A549 (cell line): ENCODE results near the gene BMS1. TPM values are rescaled to one million over a fixed set of nuclear protein-coding genes. Genes with fewer than 3 reads are reported as not detected.

Source experiments
- ATAC-seq, 2 experiments: fragments of 200-7000 bp in 1 of 2; fragments of >200 bp in 1 of 2; cut with Nextera tagmentation in 1 of 2; cut with Tn5 transposase in 1 of 2; 3 replicates each; pipeline versions ENCODE4 v1.8.0 to v1.9.1; 2018 to 2020; ENCODE audit warnings: mild to moderate bottlenecking in 1 of 2, moderate library complexity in 1 of 2
- CTCF ChIA-PET: fragments of 300-600 bp; sonication (Branson Sonifier 250); formaldehyde crosslinking; extraction: SDS; loops from one replicate; lab custom pipeline; 2021; ENCODE audit warnings: antibody characterized with exemption, inconsistent platforms; lab: Yijun Ruan, JAX
- POLR2A ChIA-PET: fragments of 350-600 bp; formaldehyde crosslinking; extraction: SDS; loops from one replicate; lab custom pipeline; 2021; ENCODE audit warnings: antibody characterized with exemption, inconsistent platforms; lab: Yijun Ruan, JAX
- DNase-seq, 2 experiments: peaks; one replicate each; pipeline versions ENCODE4 v3.0.0 to v3.0.0-alpha.2; 2011 to 2016; ENCODE audit warnings: low read depth in 1 of 2, low spot score in 1 of 2
- FAIRE-seq: peaks from 2 replicates; lab custom pipeline; 2011; peaks lifted over from hg19 to GRCh38; lab: Jason Lieb, UNC
- H3K27ac ChIP-seq, 2 experiments: fragments of >200 bp; sonication (Bioruptor Twin); formaldehyde crosslinking; 3 replicates each; pipeline ENCODE4 v1.5.1; 2016 to 2017
- H3K4me1 ChIP-seq: fragments of >200 bp; sonication (Bioruptor Twin); formaldehyde crosslinking; 3 replicates; pipeline ENCODE4 v1.6.1; 2016
- H3K4me2 ChIP-seq: fragments of >200 bp; sonication (Bioruptor Twin); formaldehyde crosslinking; 3 replicates; pipeline ENCODE4 v1.6.1; 2016
- H3K4me3 ChIP-seq: fragments of >200 bp; sonication (Bioruptor Twin); formaldehyde crosslinking; 3 replicates; pipeline ENCODE4 v1.5.1; 2016
- H3K9me3 ChIP-seq: fragments of >200 bp; sonication (Bioruptor Twin); formaldehyde crosslinking; 3 replicates; pipeline ENCODE4 v1.6.1; 2016
- CBX8 ChIP-seq: fragments of 200-600 bp; sonication (generic); IDR thresholded peaks from 2 replicates; pipeline ENCODE4 v1.6.1; 2016
- E2F6 ChIP-seq: IDR thresholded peaks from 2 replicates; pipeline ENCODE4 v1.6.1; 2012; ENCODE audit warnings: low read depth, borderline replicate concordance
- EHF ChIP-seq: fragments of 250-450 bp; sonication (Bioruptor Pico); IDR thresholded peaks from 2 replicates; pipeline ENCODE4 v1.5.0; 2020; ENCODE audit warnings: mild to moderate bottlenecking
- EP300 ChIP-seq, 2 experiments: fragments of >200 bp; sonication (Bioruptor Twin); formaldehyde crosslinking; IDR thresholded peaks; 2 replicates in 1 of 2; 3 replicates in 1 of 2; pipeline ENCODE4 v1.6.1; 2016 to 2017
- HOXB5 ChIP-seq: fragments of 250-450 bp; sonication (Bioruptor Pico); IDR thresholded peaks from 2 replicates; pipeline ENCODE4 v1.5.0; 2020; ENCODE audit warnings: mild to moderate bottlenecking, moderate library complexity
- KDM5A ChIP-seq: fragments of 200-600 bp; sonication (generic); IDR thresholded peaks from 2 replicates; pipeline ENCODE4 v1.6.1; 2016; ENCODE audit warnings: antibody characterized with exemption, mild to moderate bottlenecking
- MAFK ChIP-seq: fragments of 450-650 bp; IDR thresholded peaks from 2 replicates; pipeline ENCODE4 v1.6.1; 2014; ENCODE audit not compliant: partially characterized antibody
- MAZ ChIP-seq: fragments of 150-350 bp; IDR thresholded peaks from 2 replicates; pipeline ENCODE4 v1.6.1; 2014; ENCODE audit warnings: antibody characterized with exemption, low read depth, low read length, borderline replicate concordance
- PHF8 ChIP-seq: fragments of 200-600 bp; sonication (generic); IDR thresholded peaks from 2 replicates; pipeline ENCODE4 v1.6.1; 2016; ENCODE audit warnings: low read depth, mild to moderate bottlenecking, antibody characterized with exemption, moderate library complexity, borderline replicate concordance
- POLR2A ChIP-seq: IDR thresholded peaks from 2 replicates; pipeline ENCODE4 v1.6.1; 2012; ENCODE audit warnings: mild to moderate bottlenecking, low read length
- RNF2 ChIP-seq: fragments of 200-600 bp; sonication (generic); IDR thresholded peaks from 2 replicates; pipeline ENCODE4 v1.6.1; 2016; ENCODE audit warnings: low read depth, mild to moderate bottlenecking, antibody characterized with exemption, moderate library complexity, borderline replicate concordance
- ZC3H11A ChIP-seq: fragments of 450-650 bp; IDR thresholded peaks from 2 replicates; pipeline ENCODE4 v1.6.1; 2014; ENCODE audit warnings: antibody characterized with exemption, mild to moderate bottlenecking
- ZFP36 ChIP-seq: fragments of 450-650 bp; IDR thresholded peaks from 2 replicates; pipeline ENCODE4 v1.6.1; 2014; ENCODE audit warnings: borderline replicate concordance; ENCODE audit not compliant: partially characterized antibody
- ZSCAN20 ChIP-seq: fragments of 250-450 bp; sonication (Bioruptor Pico); IDR thresholded peaks from 2 replicates; pipeline ENCODE4 v1.8.0; 2022; ENCODE audit warnings: mild to moderate bottlenecking, moderate library complexity
- WGBS: methylation state at CpG from one replicate; pipeline ENCODE4 v1.1.6; 2017; ENCODE audit errors: missing lambda C conversion rate; 5-methylcytosine and 5-hydroxymethylcytosine counted together
- polyA plus RNA-seq, 4 experiments: library from polyadenylated mRNA; depleted of rRNA in 3 of 4; stranded (reverse); fragments of >200 nt; fragmentation: RNase III in 1 of 4; extraction: RNeasy Plus Mini Kit Qiagen cat#74134 plus additional on column Dnase treatment in 1 of 4; gene quantifications; 2 replicates in 3 of 4; 3 replicates in 1 of 4; pipeline ENCODE4 v1.2.3, GENCODE V29; 2011 to 2017
- TF ChIP-seq, protein P1 (sequence below): IDR thresholded peaks from 2 replicates; pipeline ENCODE4 v1.6.1; 2012
- TF ChIP-seq, protein P2 (sequence below): fragments of >200 bp; sonication (Bioruptor Twin); formaldehyde crosslinking; IDR thresholded peaks from 2 replicates; pipeline ENCODE4 v1.6.1; 2016

Gene BMS1
- polyA plus RNA-seq, 2 of the 4 experiments (the other 2 are of a cell fraction): 14.4 to 21.2 TPM

DNA sequence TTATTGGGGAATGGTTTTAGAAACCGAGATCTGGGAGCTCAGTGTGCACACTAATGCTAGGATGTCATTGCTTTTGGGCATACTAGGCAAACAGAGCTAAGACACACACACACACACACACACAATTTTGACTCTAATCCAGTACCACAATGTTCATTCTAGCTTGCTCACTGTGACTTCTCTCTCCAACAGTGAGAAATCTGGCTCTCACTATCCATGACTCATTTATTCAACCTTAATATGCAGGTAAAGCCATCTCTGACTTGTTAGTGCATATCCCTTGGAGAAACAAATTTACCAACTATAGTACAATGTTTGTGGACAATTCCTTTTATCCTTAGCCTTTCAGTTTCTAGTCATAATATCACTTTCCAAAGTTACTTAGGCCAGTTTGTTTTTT is 5.9 kb upstream of the BMS1 start:
- FAIRE-seq: no peak
- Histone ChIP-seq H3K4me2 (no peak overlapping the region), H3K4me1 (0 out of 3 replicates have a peak, but pooled peaks cover 1% of the 10 kb centered on the region), H3K27ac (no peak overlapping the region), H3K9me3 (no peaks in the 10 kb centered on the region), H3K4me3 (no peak overlapping the region)
- WGBS: 0% methylated on average over 1 of the region's 1 CpG
- ATAC-seq: no peak
- POLR2A ChIA-PET: no interaction called here
- TF ChIP-seq CBX8 (no peak), RNF2 (no peak), E2F6 (no peak), EHF (no peak), HOXB5 (CRISPR knock-in tag) (no peak), ZFP36 (no peak)
- no peak for DNase-seq
- CTCF ChIA-PET: interaction anchor here (2.3 kb wide), 1 partner anchor 23 kb away, joined by 12 read pairs; no protein-coding TSS in a partner anchor

- ATAC-seq (no peak), FAIRE-seq (no peak), DNase-seq (no peak)
- 56% methylated on average over 4 of the region's 4 CpGs for WGBS
- H3K4me1 ChIP-seq: peaks cover 13% of the 10 kb centered on the region
- no peak overlapping the region for H3K4me2 ChIP-seq
- H3K4me3 ChIP-seq: no peak overlapping the region
- no peaks in the 10 kb centered on the region for H3K9me3 ChIP-seq
- H3K27ac ChIP-seq: no peak overlapping the region
- TF ChIP-seq MAZ: no peak
- TF ChIP-seq, protein P1, sequence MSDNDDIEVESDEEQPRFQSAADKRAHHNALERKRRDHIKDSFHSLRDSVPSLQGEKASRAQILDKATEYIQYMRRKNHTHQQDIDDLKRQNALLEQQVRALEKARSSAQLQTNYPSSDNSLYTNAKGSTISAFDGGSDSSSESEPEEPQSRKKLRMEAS: no peak
- peak; percentile 54 for TF ChIP-seq MAFK
- TF ChIP-seq ZC3H11A: no peak
- CTCF ChIA-PET: interaction anchor here (1.1 to 3.2 kb wide), 2 partner anchors 27 kb away, joined by 3 to 14 read pairs; no protein-coding TSS in a partner anchor
- POLR2A ChIA-PET: no interaction called here
Observed at GRCh38 chr10:42780456-42780855, 2.1 kb upstream of the BMS1 start.

GRCh38 chr10:42781893-42782445 is 626 bp upstream of the BMS1 start:
- peak in 1 of 2 experiments; percentile 26; a peak in 3 of 6 replicates for ATAC-seq
- H3K4me1 ChIP-seq: peaks cover 13% of the 10 kb centered on the region
- FAIRE-seq: no peak
- H3K9me3 ChIP-seq: no peaks in the 10 kb centered on the region
- peak overlapping the region; percentile 98 to 99 for H3K27ac ChIP-seq
- TF ChIP-seq PHF8 (no peak), POLR2A (0 out of 2 replicates have a peak, but pooled peaks have one; percentile 3), EP300 (IDR thresholded peaks at IDR 0.05) (no peak), ZFP36 (no peak), ZSCAN20 (CRISPR knock-in tag) (no peak)
- TF ChIP-seq, all 56 proteins: peak for 1
- peak in 1 of 2 experiments; percentile 31 for DNase-seq
- ChIA-PET POLR2A (interaction anchor here (0.6 to 2.8 kb wide), 10 partner anchors 7 to 356 kb away, joined by 3 to 38 read pairs (median 4); partner anchors contain the start of genes CSGALNACT2 and ZNF33B), CTCF (interaction anchor here (0.6 to 3.2 kb wide), 3 partner anchors 25 to 666 kb away, joined by 3 to 14 read pairs (median 3); no protein-coding TSS in a partner anchor)
- Histone ChIP-seq H3K4me3 (peak overlapping the region; percentile 74), H3K4me2 (peak overlapping the region; percentile 93)
- WGBS: 37% methylated on average over 18 of the region's 18 CpGs

GRCh38 chr10:42783181-42783549 is 570 bp downstream of the BMS1 start:
- CTCF ChIA-PET: interaction anchor here (0.9 to 3.2 kb wide), 5 partner anchors 13 to 76 kb away, joined by 3 to 14 read pairs (median 3); no protein-coding TSS in a partner anchor
- WGBS: under 1% methylated on average over 11 of the region's 11 CpGs
- POLR2A ChIA-PET: interaction anchor here (0.6 to 2.8 kb wide), 9 partner anchors 9 to 355 kb away, joined by 3 to 38 read pairs (median 7); partner anchors contain the start of genes CSGALNACT2 and ZNF33B
- TF ChIP-seq, protein P2, sequence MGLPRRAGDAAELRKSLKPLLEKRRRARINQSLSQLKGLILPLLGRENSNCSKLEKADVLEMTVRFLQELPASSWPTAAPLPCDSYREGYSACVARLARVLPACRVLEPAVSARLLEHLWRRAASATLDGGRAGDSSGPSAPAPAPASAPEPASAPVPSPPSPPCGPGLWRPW: no peak
- TF ChIP-seq POLR2A (no peak), KDM5A (0 out of 2 replicates have a peak, but pooled peaks have one; percentile 0)
- FAIRE-seq (no peak), ATAC-seq (peak; percentile 20 to 58; a peak in 5 of 6 replicates), DNase-seq (peak; percentile 21 to 28)
- Histone ChIP-seq H3K9me3 (no peaks in the 10 kb centered on the region), H3K4me3 (peak overlapping the region; percentile 74), H3K4me1 (peaks cover 13% of the 10 kb centered on the region), H3K4me2 (peak overlapping the region; percentile 90), H3K27ac (peak overlapping the region; percentile 98 to 99)
